Inferior parietal cortex (tissue), 1 donor: ENCODE results near the gene CHRNA1.

Experiments used
- DNase-seq: peaks from one replicate; pipeline ENCODE4 v3.0.0-alpha.2; 2016; ENCODE audit errors: extremely low spot score

The CHRNA1 gene

GRCh38 chr2:174781996-174782395 is 17.7 kb upstream of the CHRNA1 start:
- no peak for DNase-seq

- DNase-seq, result no peak
Measured at GRCh38 chr2:174781298-174781697, 17.0 kb upstream of the CHRNA1 start.

GRCh38 chr2:174780856-174781255 is 16.6 kb upstream of the CHRNA1 start:
- no peak for DNase-seq

- DNase-seq, result no peak
Measured at GRCh38 chr2:174780191-174780840, 16.0 kb upstream of the CHRNA1 start.

- no peak for DNase-seq
Measured at GRCh38 chr2:174779361-174779928, 15.2 kb upstream of the CHRNA1 start.

GRCh38 chr2:174778085-174778981 is 14.1 kb upstream of the CHRNA1 start:
- DNase-seq, result no peak

GRCh38 chr2:174777347-174778084 is 13.2 kb upstream of the CHRNA1 start:
- no peak for DNase-seq

- DNase-seq, result no peak
Measured at GRCh38 chr2:174776675-174777074, 12.4 kb upstream of the CHRNA1 start.

GRCh38 chr2:174776223-174776622 is 12.0 kb upstream of the CHRNA1 start:
- DNase-seq, result no peak

GRCh38 chr2:174775571-174775980 is 11.3 kb upstream of the CHRNA1 start:
- no peak for DNase-seq

GRCh38 chr2:174774886-174775285 is 10.6 kb upstream of the CHRNA1 start:
- DNase-seq, result no peak

- peak; percentile 71 for DNase-seq
Measured at GRCh38 chr2:174773215-174773614, 8.9 kb upstream of the CHRNA1 start.

- no peak for DNase-seq
Measured at GRCh38 chr2:174772472-174772801, 8.2 kb upstream of the CHRNA1 start.

- DNase-seq, result peak; percentile 85
Measured at GRCh38 chr2:174771631-174772471, 7.6 kb upstream of the CHRNA1 start.

- DNase-seq, result no peak
Measured at GRCh38 chr2:174771136-174771535, 6.9 kb upstream of the CHRNA1 start.

GRCh38 chr2:174768557-174768956 is 4.3 kb upstream of the CHRNA1 start:
- no peak for DNase-seq

- DNase-seq, result no peak
Measured at GRCh38 chr2:174766271-174766670, 2.0 kb upstream of the CHRNA1 start.

GRCh38 chr2:174765576-174765975 is 1.3 kb upstream of the CHRNA1 start:
- no peak for DNase-seq

GRCh38 chr2:174763780-174764179 is 492 bp downstream of the CHRNA1 start:
- no peak for DNase-seq

- DNase-seq, result no peak
Measured at GRCh38 chr2:174762464-174762863, 1.8 kb downstream of the CHRNA1 start.

GRCh38 chr2:174761837-174762236 is 2.4 kb downstream of the CHRNA1 start:
- no peak for DNase-seq
